ENCODE data around the gene GSN. TPM values are rescaled to one million over a fixed set of nuclear protein-coding genes. Genes with fewer than 3 reads are reported as not detected.

GSN gene
- total and polyA plus RNA-seq, 3 experiments from 2014 or later: 4.1 to 6.3 (median 4.2) TPM

GRCh38 chr9:121323449-121324151, 55.6 kb downstream of the GSN start:
- Mint-ChIP-seq H3K9me3 (no peaks in the 10 kb centered on the region), H3K27ac (peak overlapping the region in 1 of 8 donors; percentile 45), H3K27me3 (no peaks in the 10 kb centered on the region), H3K4me1 (peaks cover 29 to 43% (median 34%) of the 10 kb centered on the region in 3 donors), H3K36me3 (peaks cover 0 to 10% (median 4%) of the 10 kb centered on the region in 3 donors), H3K4me3 (no peak overlapping the region)
- Histone ChIP-seq H3K4me3 (ENCODE audit: low read length) (no peak overlapping the region), H3K27ac (ENCODE audit: low read depth, low read length) (no peak overlapping the region), H3K4me1 (ENCODE audit: insufficient read depth, low read length) (peaks cover 13% of the 10 kb centered on the region), H3K27me3 (ENCODE audit: insufficient read depth, low read length, poor library complexity, severe bottlenecking) (no peaks in the 10 kb centered on the region), H3K9me3 (ENCODE audit: low read length) (no peaks in the 10 kb centered on the region), H3K36me3 (ENCODE audit: insufficient read depth, low read length) (no peaks in the 10 kb centered on the region)
- DNase-seq: no peak
- CTCF ChIA-PET: interaction anchor here (7.7 kb wide), 1 partner anchor 53 kb away, joined by 204 read pairs; no protein-coding TSS in a partner anchor
- POLR2A ChIA-PET: no interaction called here

- H3K4me1 Mint-ChIP-seq: peaks cover 29 to 43% (median 34%) of the 10 kb centered on the region in 3 donors
- H3K9me3 Mint-ChIP-seq: no peaks in the 10 kb centered on the region
- Histone ChIP-seq H3K27me3 (ENCODE audit: insufficient read depth, low read length, poor library complexity, severe bottlenecking) (no peaks in the 10 kb centered on the region), H3K27ac (ENCODE audit: low read depth, low read length) (no peak overlapping the region), H3K9me3 (ENCODE audit: low read length) (no peaks in the 10 kb centered on the region), H3K36me3 (ENCODE audit: insufficient read depth, low read length) (no peaks in the 10 kb centered on the region), H3K4me1 (ENCODE audit: insufficient read depth, low read length) (peaks cover 13% of the 10 kb centered on the region), H3K4me3 (ENCODE audit: low read length) (no peak overlapping the region)
- no peaks in the 10 kb centered on the region for H3K27me3 Mint-ChIP-seq
- H3K4me3 Mint-ChIP-seq: no peak overlapping the region
- H3K36me3 Mint-ChIP-seq: peaks cover 0 to 14% (median 4%) of the 10 kb centered on the region in 3 donors
- POLR2A ChIA-PET: no interaction called here
- no peak for DNase-seq
- CTCF ChIA-PET: interaction anchor here (7.7 kb wide), 1 partner anchor 52 kb away, joined by 204 read pairs; no protein-coding TSS in a partner anchor
- H3K27ac Mint-ChIP-seq: peak overlapping the region in 1 of 8 donors; percentile 68
Measured at GRCh38 chr9:121324316-121324715, 56.4 kb downstream of the GSN start.

- no peaks in the 10 kb centered on the region for H3K9me3 ChIP-seq (ENCODE audit: low read length)
- H3K9me3 Mint-ChIP-seq: no peaks in the 10 kb centered on the region
- DNase-seq: no peak
- no peak overlapping the region for H3K4me3 Mint-ChIP-seq
- H3K4me1 ChIP-seq (ENCODE audit: insufficient read depth, low read length): peaks cover 13% of the 10 kb centered on the region
- no peaks in the 10 kb centered on the region for H3K27me3 Mint-ChIP-seq
- no peak overlapping the region for H3K4me3 ChIP-seq (ENCODE audit: low read length)
- H3K4me1 Mint-ChIP-seq: peaks cover 29 to 43% (median 34%) of the 10 kb centered on the region in 3 donors
- POLR2A ChIA-PET: no interaction called here
- peaks cover 0 to 19% (median 4%) of the 10 kb centered on the region in 3 donors for H3K36me3 Mint-ChIP-seq
- H3K27ac Mint-ChIP-seq: peak overlapping the region in 1 of 8 donors; percentile 68
- no peaks in the 10 kb centered on the region for H3K27me3 ChIP-seq (ENCODE audit: insufficient read depth, low read length, poor library complexity, severe bottlenecking)
- no peak overlapping the region for H3K27ac ChIP-seq (ENCODE audit: low read depth, low read length)
- CTCF ChIA-PET: interaction anchor here (7.7 kb wide), 1 partner anchor 52 kb away, joined by 204 read pairs; no protein-coding TSS in a partner anchor
- H3K36me3 ChIP-seq (ENCODE audit: insufficient read depth, low read length): no peaks in the 10 kb centered on the region
Measured at GRCh38 chr9:121324755-121325154, 56.8 kb downstream of the GSN start.

GRCh38 chr9:121325387-121325786, 57.4 kb downstream of the GSN start:
- H3K27ac Mint-ChIP-seq: peak overlapping the region in 1 of 8 donors; percentile 29
- CTCF ChIA-PET: interaction anchor here (0.8 kb wide), 1 partner anchor 51 kb away, joined by 3 read pairs; no protein-coding TSS in a partner anchor
- Histone ChIP-seq H3K27me3 (ENCODE audit: insufficient read depth, low read length, poor library complexity, severe bottlenecking) (no peaks in the 10 kb centered on the region), H3K9me3 (ENCODE audit: low read length) (no peaks in the 10 kb centered on the region), H3K36me3 (ENCODE audit: insufficient read depth, low read length) (no peaks in the 10 kb centered on the region), H3K27ac (ENCODE audit: low read depth, low read length) (no peak overlapping the region), H3K4me3 (ENCODE audit: low read length) (no peak overlapping the region), H3K4me1 (ENCODE audit: insufficient read depth, low read length) (peaks cover 10% of the 10 kb centered on the region)
- H3K4me1 Mint-ChIP-seq: peaks cover 26 to 39% (median 29%) of the 10 kb centered on the region in 3 donors
- no peak overlapping the region for H3K4me3 Mint-ChIP-seq
- H3K27me3 Mint-ChIP-seq: no peaks in the 10 kb centered on the region
- peaks cover 0 to 22% (median 4%) of the 10 kb centered on the region in 3 donors for H3K36me3 Mint-ChIP-seq
- H3K9me3 Mint-ChIP-seq: no peaks in the 10 kb centered on the region
- no peak for DNase-seq
- POLR2A ChIA-PET: no interaction called here

GRCh38 chr9:121326130-121326838, 58.3 kb downstream of the GSN start:
- POLR2A ChIA-PET: interaction anchor here (0.6 kb wide), 1 partner anchor 623 kb away, joined by 3 read pairs; no protein-coding TSS in a partner anchor
- no peak overlapping the region for H3K4me3 ChIP-seq (ENCODE audit: low read length)
- H3K27me3 ChIP-seq (ENCODE audit: insufficient read depth, low read length, poor library complexity, severe bottlenecking): no peaks in the 10 kb centered on the region
- CTCF ChIA-PET: interaction anchor here (1.1 to 1.4 kb wide), 2 partner anchors 50 to 56 kb away, joined by 3 read pairs; no protein-coding TSS in a partner anchor
- H3K27ac Mint-ChIP-seq: no peak overlapping the region
- DNase-seq: no peak
- H3K4me1 ChIP-seq (ENCODE audit: insufficient read depth, low read length): peaks cover 1% of the 10 kb centered on the region
- peaks cover 3 to 30% (median 9%) of the 10 kb centered on the region in 3 donors for H3K36me3 Mint-ChIP-seq
- H3K9me3 ChIP-seq (ENCODE audit: low read length): no peaks in the 10 kb centered on the region
- no peaks in the 10 kb centered on the region for H3K9me3 Mint-ChIP-seq
- H3K27me3 Mint-ChIP-seq: no peaks in the 10 kb centered on the region
- no peaks in the 10 kb centered on the region for H3K36me3 ChIP-seq (ENCODE audit: insufficient read depth, low read length)
- peaks cover 18 to 32% (median 22%) of the 10 kb centered on the region in 3 donors for H3K4me1 Mint-ChIP-seq
- H3K27ac ChIP-seq (ENCODE audit: low read depth, low read length): no peak overlapping the region
- H3K4me3 Mint-ChIP-seq: no peak overlapping the region

GRCh38 chr9:121326901-121327613, 59.1 kb downstream of the GSN start:
- Mint-ChIP-seq H3K9me3 (no peaks in the 10 kb centered on the region), H3K27me3 (no peaks in the 10 kb centered on the region), H3K4me1 (peaks cover 16 to 28% (median 18%) of the 10 kb centered on the region in 3 donors), H3K4me3 (no peak overlapping the region), H3K36me3 (peaks cover 3 to 35% (median 9%) of the 10 kb centered on the region in 3 donors), H3K27ac (no peak overlapping the region)
- Histone ChIP-seq H3K36me3 (ENCODE audit: insufficient read depth, low read length) (no peaks in the 10 kb centered on the region), H3K4me3 (ENCODE audit: low read length) (no peak overlapping the region), H3K4me1 (ENCODE audit: insufficient read depth, low read length) (no peaks in the 10 kb centered on the region), H3K9me3 (ENCODE audit: low read length) (no peaks in the 10 kb centered on the region), H3K27me3 (ENCODE audit: insufficient read depth, low read length, poor library complexity, severe bottlenecking) (no peaks in the 10 kb centered on the region), H3K27ac (ENCODE audit: low read depth, low read length) (no peak overlapping the region)
- DNase-seq: no peak
- ChIA-PET POLR2A (no interaction called here), CTCF (interaction anchor here (1.1 to 1.4 kb wide), 2 partner anchors 49 to 55 kb away, joined by 3 read pairs; no protein-coding TSS in a partner anchor)

GRCh38 chr9:121328476-121328875, 60.5 kb downstream of the GSN start:
- H3K27ac Mint-ChIP-seq: no peak overlapping the region
- ChIA-PET CTCF (interaction anchor here (3.1 kb wide), 1 partner anchor 8 kb away, joined by 12 read pairs; no protein-coding TSS in a partner anchor), POLR2A (no interaction called here)
- no peak overlapping the region for H3K27ac ChIP-seq (ENCODE audit: low read depth, low read length)
- H3K27me3 Mint-ChIP-seq: no peaks in the 10 kb centered on the region
- H3K4me1 Mint-ChIP-seq: peaks cover 7 to 15% (median 9%) of the 10 kb centered on the region in 3 donors
- no peaks in the 10 kb centered on the region for H3K9me3 Mint-ChIP-seq
- H3K4me1 ChIP-seq (ENCODE audit: insufficient read depth, low read length): no peaks in the 10 kb centered on the region
- no peaks in the 10 kb centered on the region for H3K9me3 ChIP-seq (ENCODE audit: low read length)
- H3K4me3 ChIP-seq (ENCODE audit: low read length): no peak overlapping the region
- no peaks in the 10 kb centered on the region for H3K36me3 ChIP-seq (ENCODE audit: insufficient read depth, low read length)
- DNase-seq: no peak
- H3K4me3 Mint-ChIP-seq: no peak overlapping the region
- peaks cover 3 to 46% (median 9%) of the 10 kb centered on the region in 3 donors for H3K36me3 Mint-ChIP-seq
- H3K27me3 ChIP-seq (ENCODE audit: insufficient read depth, low read length, poor library complexity, severe bottlenecking): no peaks in the 10 kb centered on the region
